IMR-90 (cell line): ENCODE measurements around the gene PRM2. TPM values are rescaled to one million over a fixed set of nuclear protein-coding genes. Genes with fewer than 3 reads are reported as not detected.
A peak's percentile ranks its signal among the peaks of the same experiment; 100 is the strongest.

Experiments
- ATAC-seq: fragments of 200-7000 bp; cut with Tn5 transposase; 2 replicates; pipeline ENCODE4 v1.9.1; 2020; ENCODE audit warnings: low read depth, mild to moderate bottlenecking, moderate library complexity
- BruUV-seq: library from RNA; stranded (reverse); fragments of 400-500 nt; replicated peaks from 2 replicates; lab custom pipeline; 2021; lab: Mats Ljungman, UMichigan
- CTCF ChIA-PET: fragments of 300-600 bp; formaldehyde crosslinking; extraction: SDS; loops from one replicate; lab custom pipeline; 2021; ENCODE audit warnings: antibody characterized with exemption; lab: Yijun Ruan, JAX
- POLR2A ChIA-PET: fragments of 300-600 bp; sonication (Branson Sonifier 250); formaldehyde crosslinking; loops from one replicate; lab custom pipeline; 2022; ENCODE audit warnings: antibody characterized with exemption; ENCODE audit not compliant: unreplicated experiment; lab: Charles Lee
- DNase-seq: peaks from one replicate; pipeline ENCODE4 v3.0.0; 2013
- H2AFZ ChIP-seq: replicated peaks from 2 replicates; pipeline ENCODE3; 2013; ENCODE audit warnings: low read length, mild to moderate bottlenecking; ENCODE audit not compliant: poor library complexity
- H2AK5ac ChIP-seq: 2 replicates; pipeline ENCODE4 v1.6.1; 2013; ENCODE audit warnings: low read depth, low read length, inconsistent platforms
- H2AK9ac ChIP-seq: replicated peaks from 2 replicates; pipeline ENCODE3; 2013; ENCODE audit warnings: mild to moderate bottlenecking, low read depth, low read length, moderate library complexity; ENCODE audit not compliant: poor library complexity
- H2BK120ac ChIP-seq: 2 replicates; pipeline ENCODE4 v1.6.1; 2013; ENCODE audit warnings: low read depth, low read length, inconsistent platforms
- H2BK15ac ChIP-seq: 3 replicates; pipeline ENCODE4 v1.6.1; 2013; ENCODE audit warnings: low read depth, low read length, inconsistent platforms
- H2BK20ac ChIP-seq: 2 replicates; pipeline ENCODE4 v1.6.1; 2013; ENCODE audit warnings: low read depth, mild to moderate bottlenecking, inconsistent platforms, low read length, moderate library complexity
- H2BK5ac ChIP-seq: 2 replicates; pipeline ENCODE4 v1.6.1; 2013; ENCODE audit warnings: mild to moderate bottlenecking, low read depth, low read length, inconsistent platforms; ENCODE audit not compliant: poor library complexity, severe bottlenecking
- H3K14ac ChIP-seq: replicated peaks from 2 replicates; pipeline ENCODE4 v1.6.1; 2013; ENCODE audit warnings: low read depth, low read length, inconsistent platforms
- H3K18ac ChIP-seq: 2 replicates; pipeline ENCODE4 v1.6.1; 2013; ENCODE audit warnings: low read depth, low read length, control low read depth
- H3K23ac ChIP-seq: 2 replicates; pipeline ENCODE4 v1.6.1; 2013; ENCODE audit warnings: low read depth, low read length, inconsistent platforms
- H3K27ac ChIP-seq: 2 replicates; pipeline ENCODE4 v1.5.1; 2013; ENCODE audit warnings: mild to moderate bottlenecking, control low read depth, low read length; ENCODE audit not compliant: insufficient read depth
- H3K27me3 ChIP-seq: 2 replicates; pipeline ENCODE4 v1.6.1; 2013; ENCODE audit warnings: low read length; ENCODE audit not compliant: control insufficient read depth, insufficient read depth
- H3K36me3 ChIP-seq: 2 replicates; pipeline ENCODE4 v1.6.1; 2013; ENCODE audit warnings: low read length, mixed read lengths; ENCODE audit not compliant: control insufficient read depth, insufficient read depth
- H3K4ac ChIP-seq: 2 replicates; pipeline ENCODE4 v1.6.1; 2013; ENCODE audit warnings: low read depth, low read length, inconsistent platforms
- H3K4me1 ChIP-seq: 2 replicates; pipeline ENCODE4 v1.6.1; 2013; ENCODE audit warnings: low read length, mixed read lengths; ENCODE audit not compliant: control insufficient read depth, insufficient read depth
- H3K4me2 ChIP-seq: 2 replicates; pipeline ENCODE4 v1.6.1; 2013; ENCODE audit warnings: low read depth, mild to moderate bottlenecking, control low read depth, low read length, moderate library complexity
- H3K4me3 ChIP-seq: 2 replicates; pipeline ENCODE4 v1.5.1; 2013; ENCODE audit warnings: low read depth, mild to moderate bottlenecking, control low read depth, low read length, moderate library complexity; ENCODE audit not compliant: insufficient read depth
- H3K56ac ChIP-seq: 2 replicates; pipeline ENCODE4 v1.6.1; 2013; ENCODE audit warnings: low read length, inconsistent platforms; ENCODE audit not compliant: insufficient read depth; ENCODE audit errors: extremely low read depth
- H3K79me1 ChIP-seq, 2 experiments: 2 replicates each; pipeline ENCODE4 v1.6.1; 2013; ENCODE audit warnings: low read length in 2 of 2, inconsistent platforms in 1 of 2, low read depth in 1 of 2
- H3K9ac ChIP-seq: 2 replicates; pipeline ENCODE4 v1.6.1; 2013; ENCODE audit warnings: low read depth, low read length, control low read depth
- H3K9me1 ChIP-seq: 2 replicates; pipeline ENCODE4 v1.6.1; 2013; ENCODE audit warnings: low read length, inconsistent platforms; ENCODE audit not compliant: insufficient read depth
- H3K9me3 ChIP-seq: 2 replicates; pipeline ENCODE4 v1.6.1; 2013; ENCODE audit warnings: low read length; ENCODE audit not compliant: control insufficient read depth, insufficient read depth
- H4K20me1 ChIP-seq: 2 replicates; pipeline ENCODE4 v1.6.1; 2013; ENCODE audit warnings: low read length, inconsistent platforms; ENCODE audit not compliant: insufficient read depth
- H4K5ac ChIP-seq: 2 replicates; pipeline ENCODE4 v1.6.1; 2013; ENCODE audit warnings: mild to moderate bottlenecking, low read depth, low read length, control low read depth
- H4K8ac ChIP-seq, 2 experiments: 2 replicates each; pipeline ENCODE4 v1.6.1; 2013; ENCODE audit warnings: low read depth in 2 of 2, low read length in 2 of 2, control low read depth in 1 of 2, inconsistent platforms in 1 of 2
- H4K91ac ChIP-seq: 2 replicates; pipeline ENCODE4 v1.6.1; 2013; ENCODE audit warnings: low read depth, low read length, inconsistent platforms; ENCODE audit not compliant: insufficient read depth
- BHLHE40 ChIP-seq: fragments of 150-350 bp; IDR thresholded peaks from 2 replicates; pipeline ENCODE4 v1.6.1; 2016; ENCODE audit warnings: mild to moderate bottlenecking, low read depth, low read length
- CEBPB ChIP-seq: IDR thresholded peaks from 2 replicates; pipeline ENCODE4 v1.6.1; 2012; ENCODE audit warnings: low read depth, low read length, improper control_type of control experiment
- CHD1 ChIP-seq: IDR thresholded peaks from 2 replicates; pipeline ENCODE4 v1.6.1; 2012; ENCODE audit warnings: low read depth, low read length, improper control_type of control experiment
- CTCF ChIP-seq: conservative IDR thresholded peaks from 2 replicates; pipeline ENCODE4 v1.5.1; 2012; ENCODE audit warnings: mild to moderate bottlenecking, low read depth, low read length, improper control_type of control experiment
- FOS ChIP-seq: fragments of 150-350 bp; IDR thresholded peaks from 2 replicates; pipeline ENCODE4 v1.6.1; 2016; ENCODE audit warnings: low read depth, low read length
- MAFK ChIP-seq: IDR thresholded peaks from 2 replicates; pipeline ENCODE4 v1.6.1; 2012; ENCODE audit warnings: low read depth, low read length, improper control_type of control experiment
- MAZ ChIP-seq: IDR thresholded peaks from 2 replicates; pipeline ENCODE4 v1.6.1; 2012; ENCODE audit warnings: low read depth, mild to moderate bottlenecking, low read length, improper control_type of control experiment, moderate library complexity, borderline replicate concordance
- MXI1 ChIP-seq: IDR thresholded peaks from 2 replicates; pipeline ENCODE4 v1.6.1; 2012; ENCODE audit warnings: low read depth, mild to moderate bottlenecking, low read length, moderate library complexity, borderline replicate concordance
- NFE2L2 ChIP-seq: fragments of 150-350 bp; IDR thresholded peaks from 2 replicates; pipeline ENCODE4 v1.6.1; 2016; ENCODE audit warnings: low read depth, mild to moderate bottlenecking, low read length
- RAD21 ChIP-seq: IDR thresholded peaks from 2 replicates; pipeline ENCODE4 v1.6.1; 2012; ENCODE audit warnings: low read length, improper control_type of control experiment
- RCOR1 ChIP-seq: IDR thresholded peaks from 2 replicates; pipeline ENCODE4 v1.6.1; 2012; ENCODE audit warnings: mild to moderate bottlenecking, low read length, improper control_type of control experiment; ENCODE audit not compliant: insufficient replicate concordance
- RFX5 ChIP-seq: IDR thresholded peaks from 2 replicates; pipeline ENCODE4 v1.8.0; 2012; ENCODE audit warnings: low read depth, mild to moderate bottlenecking, low read length, moderate library complexity
- SMC3 ChIP-seq: fragments of 150-350 bp; IDR thresholded peaks from 2 replicates; pipeline ENCODE4 v1.6.1; 2016; ENCODE audit warnings: low read depth, mild to moderate bottlenecking, antibody characterized with exemption, low read length, moderate library complexity
- WGBS, 2 experiments: methylation state at CpG; one replicate each; pipeline versions ENCODE4 v1.1.5 to v1.1.7; 2013; ENCODE audit warnings: missing lambda C conversion rate in 2 of 2; ENCODE audit not compliant: insufficient read length in 1 of 2; ENCODE audit errors: extremely low coverage in 2 of 2; 5-methylcytosine and 5-hydroxymethylcytosine counted together
- dilution Hi-C: fragments of 300-500 bp; cut with HindIII; formaldehyde crosslinking; loops from one replicate; pipeline ENCODE4 v1.14.3; 2018; ENCODE audit warnings: low sequenced_read_pairs; ENCODE audit not compliant: unreplicated experiment
- in situ Hi-C: fragments of 300-500 bp; cut with MboI; formaldehyde crosslinking; loops from 3 replicates; pipeline ENCODE4 v1.14.3; 2019; ENCODE audit warnings: low sequenced_read_pairs, inconsistent platforms, mixed read lengths
- intact Hi-C: fragments of 100-400 bp; cut with micrococcal nuclease; formaldehyde crosslinking; loops from 2 replicates; pipeline ENCODE4 v1.10.0; 2022
- polyA plus RNA-seq, 3 experiments: library from polyadenylated mRNA; depleted of rRNA; stranded (reverse); fragments of >200 nt; gene quantifications; 2 replicates each; pipeline ENCODE4 v1.2.3, GENCODE V29; 2012; ENCODE audit warnings: low replicate concordance in 1 of 3
- total RNA-seq: library from RNA; depleted of rRNA; stranded (reverse); fragments of >200 nt; gene quantifications from 2 replicates; pipeline ENCODE4 v1.2.3, GENCODE V29; 2012
- TF ChIP-seq, protein P1 (sequence below): fragments of 150-350 bp; IDR thresholded peaks from 2 replicates; pipeline ENCODE4 v1.6.1; 2016; ENCODE audit warnings: low read depth, mild to moderate bottlenecking, low read length, moderate library complexity, borderline replicate concordance
- TF ChIP-seq, protein P2 (sequence below): fragments of 150-350 bp; IDR thresholded peaks from 2 replicates; pipeline ENCODE4 v1.6.1; 2017; ENCODE audit warnings: mild to moderate bottlenecking, antibody characterized with exemption, low read length, low read depth

The PRM2 gene
- total and polyA plus RNA-seq, 2 of the 4 experiments (the other 2 are of a cell fraction): not detected

DNA sequence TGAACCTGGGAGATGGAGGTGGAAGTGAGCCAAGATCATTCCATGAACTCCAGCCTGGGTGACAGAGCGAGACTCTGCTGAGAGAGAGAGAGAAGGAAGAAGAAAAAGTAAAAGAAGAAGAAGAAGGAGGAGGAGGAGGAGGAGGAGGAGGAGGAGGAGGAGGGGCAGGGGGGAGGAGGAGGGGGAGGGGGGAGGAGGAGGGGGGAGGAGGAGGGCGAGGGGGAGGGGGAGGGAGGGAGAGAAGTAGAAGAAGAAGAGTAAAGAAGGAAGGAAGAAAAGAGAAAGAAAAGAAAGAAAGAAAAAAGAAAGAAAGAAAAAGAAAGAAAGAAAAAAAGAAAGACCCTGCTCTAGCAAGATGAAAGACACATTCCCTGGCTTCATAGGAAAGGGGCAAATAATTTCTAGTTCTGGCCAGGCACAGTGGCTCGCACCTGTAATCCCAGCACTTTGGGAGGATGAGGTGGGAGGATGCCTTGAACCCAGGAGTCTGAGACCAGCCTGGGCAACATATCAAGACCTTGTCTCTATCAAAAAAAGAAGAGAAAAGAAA, 43.9 kb downstream of the PRM2 start:
- intact Hi-C loops (no loop called here), in situ Hi-C loops (no loop called here), dilution Hi-C loops (no loop called here)
- Histone ChIP-seq H3K9me1 (no peaks in the 10 kb centered on the region; the same call in 1 of the 2 replicates), H3K4me1 (peaks cover 2% of the 10 kb centered on the region; the same call in 1 of the 2 replicates), H3K23ac (no peak overlapping the region), H2BK5ac (no peak overlapping the region), H4K91ac (no peak overlapping the region), H4K5ac (no peak overlapping the region), H3K4me2 (no peak overlapping the region), H3K14ac (no peak overlapping the region; the same call in 1 of the 2 replicates), H2BK15ac (no peak overlapping the region), H4K20me1 (no peaks in the 10 kb centered on the region), H3K27me3 (no peaks in the 10 kb centered on the region; the same call in 1 of the 2 replicates), H2AK5ac (peak overlapping the region; percentile 54; the same call in 1 of the 2 replicates), H3K4ac (no peak overlapping the region), H2AK9ac (no peak overlapping the region), H3K27ac (no peak overlapping the region), H2AFZ (no peak overlapping the region), H3K18ac (no peak overlapping the region), H3K4me3 (no peak overlapping the region), H3K79me1 (no peaks in the 10 kb centered on the region), H2BK120ac (no peak overlapping the region), H4K8ac (no peak overlapping the region), H3K56ac (no peak overlapping the region), H2BK20ac (no peak overlapping the region), H3K9ac (no peak overlapping the region), H3K36me3 (no peaks in the 10 kb centered on the region), H3K9me3 (no peaks in the 10 kb centered on the region)
- WGBS, 2 experiments: no CpG with 5 or more reads among the region's 3 CpGs
- POLR2A ChIA-PET: no interaction called here
- no TSS peak for BruUV-seq
- CTCF ChIA-PET: no interaction called here
- no peak for DNase-seq
- ATAC-seq: no peak
- TF ChIP-seq RCOR1 (no peak), CEBPB (no peak), NFE2L2 (no peak), MAFK (no peak), MAZ (no peak), BHLHE40 (no peak), CHD1 (no peak), RFX5 (no peak), FOS (no peak), MXI1 (no peak), CTCF (no peak), RAD21 (no peak), SMC3 (no peak)
- TF ChIP-seq, protein P1, sequence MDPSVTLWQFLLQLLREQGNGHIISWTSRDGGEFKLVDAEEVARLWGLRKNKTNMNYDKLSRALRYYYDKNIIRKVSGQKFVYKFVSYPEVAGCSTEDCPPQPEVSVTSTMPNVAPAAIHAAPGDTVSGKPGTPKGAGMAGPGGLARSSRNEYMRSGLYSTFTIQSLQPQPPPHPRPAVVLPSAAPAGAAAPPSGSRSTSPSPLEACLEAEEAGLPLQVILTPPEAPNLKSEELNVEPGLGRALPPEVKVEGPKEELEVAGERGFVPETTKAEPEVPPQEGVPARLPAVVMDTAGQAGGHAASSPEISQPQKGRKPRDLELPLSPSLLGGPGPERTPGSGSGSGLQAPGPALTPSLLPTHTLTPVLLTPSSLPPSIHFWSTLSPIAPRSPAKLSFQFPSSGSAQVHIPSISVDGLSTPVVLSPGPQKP: no peak
- TF ChIP-seq, protein P2, sequence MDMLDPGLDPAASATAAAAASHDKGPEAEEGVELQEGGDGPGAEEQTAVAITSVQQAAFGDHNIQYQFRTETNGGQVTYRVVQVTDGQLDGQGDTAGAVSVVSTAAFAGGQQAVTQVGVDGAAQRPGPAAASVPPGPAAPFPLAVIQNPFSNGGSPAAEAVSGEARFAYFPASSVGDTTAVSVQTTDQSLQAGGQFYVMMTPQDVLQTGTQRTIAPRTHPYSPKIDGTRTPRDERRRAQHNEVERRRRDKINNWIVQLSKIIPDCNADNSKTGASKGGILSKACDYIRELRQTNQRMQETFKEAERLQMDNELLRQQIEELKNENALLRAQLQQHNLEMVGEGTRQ: no peak
